A673 (cell line): ENCODE measurements around the gene STAT5B. TPM values are rescaled to one million over a fixed set of nuclear protein-coding genes. Genes with fewer than 3 reads are reported as not detected.

ENCODE experiments used
- BruUV-seq: library from RNA; stranded (reverse); fragments of 400-500 nt; replicated peaks from 2 replicates; lab custom pipeline; 2021; lab: Mats Ljungman, UMichigan
- CTCF ChIA-PET: fragments of 300-600 bp; sonication (Branson Sonifier 250); formaldehyde crosslinking; loops from one replicate; lab custom pipeline; 2022; ENCODE audit warnings: antibody characterized with exemption; lab: Charles Lee
- POLR2A ChIA-PET: fragments of 300-600 bp; sonication (Branson Sonifier 250); formaldehyde crosslinking; loops from one replicate; lab custom pipeline; 2022; ENCODE audit warnings: antibody characterized with exemption; ENCODE audit not compliant: low non-redundant PET; lab: Charles Lee
- DNase-seq: peaks from one replicate; pipeline ENCODE4 v3.0.0-alpha.2; 2015; ENCODE audit warnings: low spot score
- H3K27ac ChIP-seq: fragments of 200-600 bp; sonication (generic); 2 replicates; pipeline ENCODE4 v1.5.1; 2016; ENCODE audit warnings: mixed run types, low read depth, mild to moderate bottlenecking, mixed read lengths, antibody characterized with exemption, low read length; ENCODE audit not compliant: poor library complexity, severe bottlenecking
- H3K27me3 ChIP-seq: fragments of 200-600 bp; sonication (generic); replicated peaks from 2 replicates; pipeline ENCODE4 v1.6.1; 2017; ENCODE audit warnings: mixed run types, low read depth, mild to moderate bottlenecking, mixed read lengths, antibody characterized with exemption, low read length; ENCODE audit not compliant: insufficient read depth, poor library complexity
- H3K36me3 ChIP-seq: fragments of 200-600 bp; sonication (generic); 2 replicates; pipeline ENCODE4 v1.6.1; 2016; ENCODE audit warnings: mixed run types, mild to moderate bottlenecking, mixed read lengths, antibody characterized with exemption, low read length; ENCODE audit not compliant: insufficient read depth, poor library complexity, severe bottlenecking
- H3K4me1 ChIP-seq: fragments of 200-600 bp; sonication (generic); 2 replicates; pipeline ENCODE4 v1.6.1; 2017; ENCODE audit warnings: mixed run types, mild to moderate bottlenecking, mixed read lengths, antibody characterized with exemption, low read length; ENCODE audit not compliant: insufficient read depth, poor library complexity, severe bottlenecking
- H3K4me3 ChIP-seq: fragments of 200-600 bp; sonication (generic); 2 replicates; pipeline ENCODE4 v1.5.1; 2016; ENCODE audit warnings: low read depth, mixed run types, mild to moderate bottlenecking, mixed read lengths, low read length; ENCODE audit not compliant: poor library complexity, severe bottlenecking
- H3K9me3 ChIP-seq: fragments of 200-600 bp; sonication (generic); 2 replicates; pipeline ENCODE4 v1.6.1; 2016; ENCODE audit warnings: mixed run types, low read depth, mild to moderate bottlenecking, mixed read lengths, antibody characterized with exemption, low read length; ENCODE audit not compliant: poor library complexity, severe bottlenecking
- EZH2 ChIP-seq: fragments of 200-600 bp; sonication (generic); IDR thresholded peaks from 2 replicates; pipeline ENCODE4 v1.6.1; 2017; ENCODE audit warnings: borderline replicate concordance, low read depth, mild to moderate bottlenecking, mixed read lengths, antibody characterized with exemption, low read length; ENCODE audit not compliant: poor library complexity, severe bottlenecking
- intact Hi-C: fragments of 100-400 bp; cut with micrococcal nuclease; formaldehyde crosslinking; loops from one replicate; pipeline ENCODE4 v1.10.0; 2022; ENCODE audit not compliant: unreplicated experiment
- total RNA-seq: library from RNA; stranded (reverse); gene quantifications from 2 replicates; pipeline ENCODE4 v1.2.3, GENCODE V29; 2021
- TF ChIP-seq, protein P1 (sequence below): fragments of 300-800, 200-600 bp; sonication (generic); conservative IDR thresholded peaks from 2 replicates; pipeline ENCODE4 v1.5.1; 2017; ENCODE audit warnings: low read depth, mild to moderate bottlenecking, antibody characterized with exemption, low read length, moderate library complexity, mixed read lengths

STAT5B gene
- total RNA-seq, 1 experiment from 2014 or later, result 11.2 TPM

DNA sequence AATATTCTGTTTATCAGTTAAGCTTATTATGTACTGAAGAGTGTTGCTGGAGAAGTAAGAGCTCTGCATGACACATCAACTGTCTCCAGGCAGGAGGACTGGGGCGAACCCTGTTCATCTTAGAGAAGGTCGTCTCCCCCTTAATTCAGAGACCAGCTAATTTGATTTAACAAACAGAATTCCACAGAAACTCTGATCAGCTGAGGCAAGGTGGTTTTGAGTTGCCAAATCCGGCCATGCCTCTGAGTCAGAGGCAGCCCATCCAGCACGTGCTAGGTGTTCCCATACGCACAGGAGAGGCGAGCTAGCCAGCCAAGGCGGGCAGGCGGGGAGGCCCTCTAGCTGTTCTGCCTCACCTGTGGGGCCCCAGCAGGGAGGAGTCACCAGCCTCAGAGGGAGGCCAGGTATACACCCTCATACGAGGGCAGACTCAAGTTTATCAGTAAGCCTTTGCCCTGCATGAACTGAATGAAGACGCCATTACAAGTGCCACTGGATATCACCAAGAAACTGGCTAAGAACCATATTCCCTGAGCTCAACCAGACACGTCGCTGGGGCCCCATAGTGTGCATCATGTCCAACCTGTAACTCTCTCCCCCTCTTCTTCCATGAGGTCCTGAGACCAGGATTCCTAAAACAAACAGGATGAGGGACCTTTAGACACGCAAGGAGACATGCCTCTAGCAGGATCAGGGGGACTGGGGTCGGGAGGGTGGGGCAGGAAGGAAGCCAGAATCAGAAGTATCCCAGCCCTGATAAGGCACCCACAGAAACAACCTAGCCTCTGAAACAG is 37.8 kb upstream of the STAT5B start:
- Histone ChIP-seq H3K27me3 (no peaks in the 10 kb centered on the region), H3K9me3 (no peaks in the 10 kb centered on the region), H3K4me1 (peaks cover 7% of the 10 kb centered on the region), H3K27ac (no peak overlapping the region), H3K36me3 (no peaks in the 10 kb centered on the region), H3K4me3 (no peak overlapping the region)
- ChIA-PET POLR2A (no interaction called here), CTCF (interaction anchor here (0.6 to 2.8 kb wide), 3 partner anchors 92 to 213 kb away, joined by 4 to 16 read pairs (median 10); no protein-coding TSS in a partner anchor)
- BruUV-seq, result no TSS peak
- intact Hi-C loops, result loop anchor here (10.0 kb wide), 1 partner anchor 211 kb away; no protein-coding TSS in a partner anchor
- no peak for DNase-seq
- no peak for TF ChIP-seq EZH2
- TF ChIP-seq, protein P1, sequence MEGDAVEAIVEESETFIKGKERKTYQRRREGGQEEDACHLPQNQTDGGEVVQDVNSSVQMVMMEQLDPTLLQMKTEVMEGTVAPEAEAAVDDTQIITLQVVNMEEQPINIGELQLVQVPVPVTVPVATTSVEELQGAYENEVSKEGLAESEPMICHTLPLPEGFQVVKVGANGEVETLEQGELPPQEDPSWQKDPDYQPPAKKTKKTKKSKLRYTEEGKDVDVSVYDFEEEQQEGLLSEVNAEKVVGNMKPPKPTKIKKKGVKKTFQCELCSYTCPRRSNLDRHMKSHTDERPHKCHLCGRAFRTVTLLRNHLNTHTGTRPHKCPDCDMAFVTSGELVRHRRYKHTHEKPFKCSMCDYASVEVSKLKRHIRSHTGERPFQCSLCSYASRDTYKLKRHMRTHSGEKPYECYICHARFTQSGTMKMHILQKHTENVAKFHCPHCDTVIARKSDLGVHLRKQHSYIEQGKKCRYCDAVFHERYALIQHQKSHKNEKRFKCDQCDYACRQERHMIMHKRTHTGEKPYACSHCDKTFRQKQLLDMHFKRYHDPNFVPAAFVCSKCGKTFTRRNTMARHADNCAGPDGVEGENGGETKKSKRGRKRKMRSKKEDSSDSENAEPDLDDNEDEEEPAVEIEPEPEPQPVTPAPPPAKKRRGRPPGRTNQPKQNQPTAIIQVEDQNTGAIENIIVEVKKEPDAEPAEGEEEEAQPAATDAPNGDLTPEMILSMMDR, result no peak

DNA sequence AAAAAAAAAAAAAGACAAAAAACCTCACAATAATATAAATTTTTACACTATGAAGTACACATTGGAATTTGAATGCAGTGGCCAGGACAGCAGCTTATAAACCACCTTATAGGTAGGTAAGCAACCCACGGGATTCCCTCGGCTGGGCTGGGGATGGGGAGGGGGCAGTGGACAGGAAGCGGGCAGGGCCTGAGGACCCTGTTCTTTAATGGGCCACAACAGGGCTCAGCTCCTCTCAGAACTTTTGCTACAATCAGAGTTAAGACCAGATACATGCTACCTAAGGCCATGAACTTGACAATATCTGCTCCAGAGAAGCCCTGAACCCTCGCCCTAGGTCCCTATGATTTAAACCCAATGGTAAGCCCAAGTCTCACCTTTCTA is 37.2 kb upstream of the STAT5B start:
- H3K4me1 ChIP-seq, result peaks cover 7% of the 10 kb centered on the region
- intact Hi-C loops, result loop anchor here (10.0 kb wide), 1 partner anchor 211 kb away; no protein-coding TSS in a partner anchor
- BruUV-seq, result no TSS peak
- H3K9me3 ChIP-seq, result no peaks in the 10 kb centered on the region
- H3K27me3 ChIP-seq, result no peaks in the 10 kb centered on the region
- POLR2A ChIA-PET, result no interaction called here
- H3K36me3 ChIP-seq, result no peaks in the 10 kb centered on the region
- H3K4me3 ChIP-seq, result no peak overlapping the region
- TF ChIP-seq EZH2, result no peak
- TF ChIP-seq, protein P1, result no peak
- DNase-seq, result no peak
- H3K27ac ChIP-seq, result no peak overlapping the region
- CTCF ChIA-PET, result interaction anchor here (0.6 to 2.8 kb wide), 3 partner anchors 92 to 214 kb away, joined by 4 to 16 read pairs (median 10); no protein-coding TSS in a partner anchor

DNA sequence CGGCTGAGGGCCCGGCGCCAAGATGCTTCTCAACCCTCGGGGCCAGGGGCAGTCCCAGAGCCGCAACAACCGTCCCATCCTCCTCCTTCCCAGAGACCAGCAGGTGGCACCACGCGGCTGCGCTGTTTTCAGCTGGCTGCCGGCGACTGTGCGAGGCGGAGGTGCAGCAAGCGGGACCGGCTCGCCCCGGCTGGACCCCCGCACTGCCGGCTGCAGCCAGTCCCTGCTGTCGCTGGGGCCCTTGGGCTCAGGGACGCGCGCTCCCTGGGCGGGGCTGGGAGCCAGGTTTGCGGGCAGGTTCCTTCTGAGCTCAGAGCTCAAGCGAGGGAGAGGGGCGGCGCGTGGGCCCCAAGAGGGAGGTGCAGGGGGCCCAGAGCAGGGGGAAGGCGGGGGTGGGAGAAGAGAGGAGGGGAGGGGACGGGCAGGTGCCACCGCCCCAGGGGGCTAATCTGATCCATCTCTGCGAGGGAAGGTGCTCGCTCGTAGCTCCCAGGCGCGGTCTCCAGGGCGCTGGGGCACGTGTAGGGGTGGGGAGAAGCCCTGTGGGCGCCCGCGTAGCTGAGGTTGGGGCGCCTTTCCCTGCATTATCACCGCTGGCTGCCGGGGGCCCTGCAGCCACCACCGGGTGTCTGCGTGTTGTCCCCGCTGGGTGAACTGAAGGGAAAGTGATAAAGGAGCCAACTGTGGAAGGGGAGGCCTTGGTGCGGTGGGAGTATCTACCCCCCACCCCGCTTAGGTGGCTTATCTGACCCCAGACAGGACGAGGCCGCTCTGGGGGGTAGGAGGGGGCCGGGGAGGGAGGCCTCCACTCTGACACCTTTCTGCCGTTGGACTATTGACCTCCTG is 36.3 kb upstream of the STAT5B start:
- no peak overlapping the region for H3K27ac ChIP-seq
- intact Hi-C loops, result loop anchor here (10.0 kb wide), 1 partner anchor 212 kb away; no protein-coding TSS in a partner anchor
- BruUV-seq, result no TSS peak
- peak; percentile 73 for DNase-seq
- peaks cover 7% of the 10 kb centered on the region for H3K4me1 ChIP-seq
- no peak overlapping the region for H3K4me3 ChIP-seq
- ChIA-PET CTCF (interaction anchor here (0.6 to 2.8 kb wide), 5 partner anchors 12 to 215 kb away, joined by 3 to 16 read pairs (median 3); no protein-coding TSS in a partner anchor), POLR2A (no interaction called here)
- no peaks in the 10 kb centered on the region for H3K36me3 ChIP-seq
- H3K27me3 ChIP-seq, result no peaks in the 10 kb centered on the region
- no peaks in the 10 kb centered on the region for H3K9me3 ChIP-seq
- no peak for TF ChIP-seq EZH2
- TF ChIP-seq, protein P1, result peak; percentile 59
